SK-N-SH (cell line): ENCODE measurements around the gene PECR. TPM values are rescaled to one million over a fixed set of nuclear protein-coding genes. Genes with fewer than 3 reads are reported as not detected.

Experiments
- CTCF ChIA-PET: fragments of 300-600, 350-600 bp; formaldehyde crosslinking; extraction: SDS; loops from one replicate; lab custom pipeline; 2021; lab: Yijun Ruan, JAX
- POLR2A ChIA-PET: fragments of 350-600 bp; sonication (Branson Sonifier 250); formaldehyde crosslinking; extraction: SDS; loops from one replicate; lab custom pipeline; 2020; ENCODE audit warnings: antibody characterized with exemption, inconsistent platforms; lab: Yijun Ruan, JAX
- DNase-seq: peaks from one replicate; pipeline ENCODE4 v3.0.0; 2012
- H2AFZ ChIP-seq: fragments of 200-600 bp; sonication (generic); 2 replicates; pipeline ENCODE4 v1.8.1; 2016; ENCODE audit warnings: antibody characterized with exemption, mild to moderate bottlenecking, low read depth
- H3F3A ChIP-seq: fragments of 200-600 bp; sonication (generic); replicated peaks from 2 replicates; pipeline ENCODE3; 2016; ENCODE audit warnings: antibody characterized with exemption, mild to moderate bottlenecking; ENCODE audit not compliant: insufficient read depth
- H3K27ac ChIP-seq, 2 experiments: fragments of 200-500 bp in 1 of 2; fragments of 200-600 bp in 1 of 2; sonication (Bioruptor generic) in 1 of 2; sonication (generic), shearing (Covaris generic) in 1 of 2; 2 replicates each; pipeline versions ENCODE4 v1.5.1 to v1.6.1; 2014 to 2016; ENCODE audit warnings: low read depth in 2 of 2, inconsistent platforms in 1 of 2, low read length in 1 of 2, mild to moderate bottlenecking in 1 of 2, mixed read lengths in 1 of 2
- H3K27me3 ChIP-seq: fragments of 200-600 bp; sonication (generic), shearing (Covaris generic); 2 replicates; pipeline ENCODE4 v1.6.1; 2016; ENCODE audit warnings: mixed run types; ENCODE audit not compliant: insufficient read depth
- H3K36me3 ChIP-seq, 2 experiments: fragments of 200-500 bp in 1 of 2; fragments of 200-600 bp in 1 of 2; sonication (Bioruptor generic) in 1 of 2; sonication (generic) in 1 of 2; replicated peaks in 1 of 2; 2 replicates each; pipeline versions ENCODE3 to v1.5.1; 2014 to 2016; ENCODE audit warnings: low read length in 1 of 2, mild to moderate bottlenecking in 1 of 2; ENCODE audit not compliant: insufficient read depth in 2 of 2, control insufficient read depth in 1 of 2
- H3K4me1 ChIP-seq, 2 experiments: fragments of 200-500 bp in 1 of 2; fragments of 200-600 bp in 1 of 2; sonication (Bioruptor generic) in 1 of 2; sonication (generic), shearing (Covaris generic) in 1 of 2; 2 replicates each; pipeline versions ENCODE4 v1.5.1 to v1.6.1; 2014 to 2016; ENCODE audit warnings: low read depth in 1 of 2, low read length in 1 of 2, mixed run types in 1 of 2; ENCODE audit not compliant: insufficient read depth in 2 of 2, control insufficient read depth in 1 of 2
- H3K4me2 ChIP-seq: fragments of 200-600 bp; sonication (generic), shearing (Covaris generic); 2 replicates; pipeline ENCODE4 v1.6.1; 2017; ENCODE audit warnings: mixed run types
- H3K4me3 ChIP-seq, 2 experiments: fragments of 200-500 bp in 1 of 2; fragments of 200-600 bp in 1 of 2; sonication (Bioruptor generic) in 1 of 2; sonication (generic), shearing (Covaris generic) in 1 of 2; 2 replicates each; pipeline versions ENCODE4 v1.5.1 to v1.8.1; 2014 to 2016; ENCODE audit warnings: low read depth in 2 of 2, inconsistent platforms in 1 of 2, low read length in 1 of 2, mild to moderate bottlenecking in 1 of 2, mixed read lengths in 1 of 2, moderate library complexity in 1 of 2
- H3K79me2 ChIP-seq: fragments of 200-600 bp; sonication (generic); 2 replicates; pipeline ENCODE4 v1.8.1; 2017; ENCODE audit warnings: mild to moderate bottlenecking; ENCODE audit not compliant: insufficient read depth
- H3K9ac ChIP-seq: fragments of 200-600 bp; sonication (generic); 2 replicates; pipeline ENCODE4 v1.6.1; 2017; ENCODE audit warnings: mixed run types
- H3K9me2 ChIP-seq: fragments of 200-600 bp; sonication (generic); 2 replicates; pipeline ENCODE4 v1.6.1; 2017; ENCODE audit warnings: mixed run types
- H3K9me3 ChIP-seq: fragments of 200-600 bp; sonication (generic); 2 replicates; pipeline ENCODE4 v1.6.1; 2017; ENCODE audit warnings: mixed run types, mild to moderate bottlenecking, moderate library complexity
- H4K20me1 ChIP-seq: fragments of 200-600 bp; sonication (generic); 2 replicates; pipeline ENCODE4 v1.6.1; 2017; ENCODE audit warnings: mild to moderate bottlenecking, mixed run types; ENCODE audit not compliant: insufficient read depth
- ELF1 ChIP-seq: IDR thresholded peaks from 2 replicates; pipeline ENCODE4 v1.4.0; 2012
- FOSL2 ChIP-seq: IDR thresholded peaks from 2 replicates; pipeline ENCODE4 v1.4.0; 2012; ENCODE audit warnings: low read depth, mild to moderate bottlenecking, moderate library complexity, borderline replicate concordance
- FOXM1 ChIP-seq: IDR thresholded peaks from 2 replicates; pipeline ENCODE4 v1.4.0; 2012; ENCODE audit warnings: low read depth, mild to moderate bottlenecking
- GATA2 ChIP-seq: sonication (generic); formaldehyde crosslinking; IDR thresholded peaks from 2 replicates; pipeline ENCODE4 v1.5.0; 2020; ENCODE audit warnings: mild to moderate bottlenecking, missing genetic modification reagents
- RCOR1 ChIP-seq: fragments of 150-350 bp; IDR thresholded peaks from 2 replicates; pipeline ENCODE4 v1.6.1; 2017; ENCODE audit warnings: antibody characterized with exemption, low read length
- SIN3A ChIP-seq: IDR thresholded peaks from 2 replicates; pipeline ENCODE4 v1.6.1; 2012; ENCODE audit warnings: low read depth, mild to moderate bottlenecking, low read length, moderate library complexity, borderline replicate concordance
- TAF1 ChIP-seq: IDR thresholded peaks from 2 replicates; pipeline ENCODE4 v1.6.1; 2012; ENCODE audit warnings: low read depth, mild to moderate bottlenecking, low read length, moderate library complexity, borderline replicate concordance
- YY1 ChIP-seq: IDR thresholded peaks from 2 replicates; pipeline ENCODE4 v1.4.0; 2012; ENCODE audit warnings: low read depth, mild to moderate bottlenecking
- WGBS: methylation state at CpG from one replicate; pipeline ENCODE4 v1.1.6; 2017; ENCODE audit warnings: low lambda C conversion rate; 5-methylcytosine and 5-hydroxymethylcytosine counted together
- polyA plus RNA-seq, 3 experiments: library from polyadenylated mRNA; depleted of rRNA; stranded (reverse); fragments of >200 nt; gene quantifications; 2 replicates each; pipeline ENCODE4 v1.2.3, GENCODE V29; 2012
- TF ChIP-seq, protein P1 (sequence below): fragments of 150-350 bp; IDR thresholded peaks from 2 replicates; pipeline ENCODE4 v1.6.1; 2017; ENCODE audit warnings: antibody characterized with exemption, low read length, low read depth, borderline replicate concordance
- TF ChIP-seq, protein P2 (sequence below): fragments of 200-600 bp; sonication (generic); IDR thresholded peaks from 2 replicates; pipeline ENCODE4 v1.6.1; 2017; ENCODE audit warnings: antibody characterized with exemption, mild to moderate bottlenecking, moderate library complexity
- TF ChIP-seq, protein P3 (sequence below): fragments of 150-350 bp; IDR thresholded peaks from 2 replicates; pipeline ENCODE4 v1.6.1; 2016; ENCODE audit warnings: mild to moderate bottlenecking, low read depth, low read length
- TF ChIP-seq, protein P4 (sequence below): IDR thresholded peaks from 2 replicates; pipeline ENCODE4 v1.4.0; 2012; ENCODE audit warnings: low read depth, borderline replicate concordance
- TF ChIP-seq, protein P5 (sequence below): IDR thresholded peaks from 2 replicates; pipeline ENCODE4 v1.4.0; 2012; ENCODE audit warnings: low read depth

Gene PECR
- polyA plus RNA-seq, 1 of the 3 experiments (the other 2 are of a cell fraction) = 18.6 TPM

DNA sequence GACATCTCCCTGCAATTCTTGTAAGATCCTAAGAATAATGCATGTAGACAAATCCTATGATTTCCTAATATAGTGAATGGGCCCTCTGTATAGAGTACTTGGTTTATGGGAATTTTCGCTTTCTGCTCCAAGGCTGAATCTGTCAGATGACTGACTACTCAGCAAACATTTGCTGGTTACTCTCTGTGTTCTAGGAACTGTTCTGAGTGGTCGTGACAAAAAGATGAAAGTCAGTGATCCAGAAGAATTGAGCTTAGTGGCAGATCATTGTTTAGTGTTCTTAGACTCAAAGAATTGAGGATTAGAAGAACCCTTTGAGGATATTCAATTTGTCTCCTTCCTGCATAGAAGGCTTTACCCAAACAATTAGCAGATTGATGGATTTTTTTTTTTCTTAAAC is 37.5 kb upstream of the PECR start:
- no peaks in the 10 kb centered on the region for H3K9me2 ChIP-seq
- no peak for DNase-seq
- peaks cover 95% of the 10 kb centered on the region for H3K79me2 ChIP-seq
- H3K4me3 ChIP-seq = no peak overlapping the region
- H3K27me3 ChIP-seq = no peaks in the 10 kb centered on the region
- no peak overlapping the region for H3K4me2 ChIP-seq
- WGBS = 96% methylated on average over 2 of the region's 2 CpGs
- TF ChIP-seq YY1 = no peak
- TF ChIP-seq, protein P1, sequence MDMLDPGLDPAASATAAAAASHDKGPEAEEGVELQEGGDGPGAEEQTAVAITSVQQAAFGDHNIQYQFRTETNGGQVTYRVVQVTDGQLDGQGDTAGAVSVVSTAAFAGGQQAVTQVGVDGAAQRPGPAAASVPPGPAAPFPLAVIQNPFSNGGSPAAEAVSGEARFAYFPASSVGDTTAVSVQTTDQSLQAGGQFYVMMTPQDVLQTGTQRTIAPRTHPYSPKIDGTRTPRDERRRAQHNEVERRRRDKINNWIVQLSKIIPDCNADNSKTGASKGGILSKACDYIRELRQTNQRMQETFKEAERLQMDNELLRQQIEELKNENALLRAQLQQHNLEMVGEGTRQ = no peak
- no peak for TF ChIP-seq RCOR1
- no peak for TF ChIP-seq TAF1
- TF ChIP-seq, protein P2, sequence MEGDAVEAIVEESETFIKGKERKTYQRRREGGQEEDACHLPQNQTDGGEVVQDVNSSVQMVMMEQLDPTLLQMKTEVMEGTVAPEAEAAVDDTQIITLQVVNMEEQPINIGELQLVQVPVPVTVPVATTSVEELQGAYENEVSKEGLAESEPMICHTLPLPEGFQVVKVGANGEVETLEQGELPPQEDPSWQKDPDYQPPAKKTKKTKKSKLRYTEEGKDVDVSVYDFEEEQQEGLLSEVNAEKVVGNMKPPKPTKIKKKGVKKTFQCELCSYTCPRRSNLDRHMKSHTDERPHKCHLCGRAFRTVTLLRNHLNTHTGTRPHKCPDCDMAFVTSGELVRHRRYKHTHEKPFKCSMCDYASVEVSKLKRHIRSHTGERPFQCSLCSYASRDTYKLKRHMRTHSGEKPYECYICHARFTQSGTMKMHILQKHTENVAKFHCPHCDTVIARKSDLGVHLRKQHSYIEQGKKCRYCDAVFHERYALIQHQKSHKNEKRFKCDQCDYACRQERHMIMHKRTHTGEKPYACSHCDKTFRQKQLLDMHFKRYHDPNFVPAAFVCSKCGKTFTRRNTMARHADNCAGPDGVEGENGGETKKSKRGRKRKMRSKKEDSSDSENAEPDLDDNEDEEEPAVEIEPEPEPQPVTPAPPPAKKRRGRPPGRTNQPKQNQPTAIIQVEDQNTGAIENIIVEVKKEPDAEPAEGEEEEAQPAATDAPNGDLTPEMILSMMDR = no peak
- TF ChIP-seq SIN3A = no peak
- TF ChIP-seq FOXM1 = no peak
- TF ChIP-seq, protein P3, sequence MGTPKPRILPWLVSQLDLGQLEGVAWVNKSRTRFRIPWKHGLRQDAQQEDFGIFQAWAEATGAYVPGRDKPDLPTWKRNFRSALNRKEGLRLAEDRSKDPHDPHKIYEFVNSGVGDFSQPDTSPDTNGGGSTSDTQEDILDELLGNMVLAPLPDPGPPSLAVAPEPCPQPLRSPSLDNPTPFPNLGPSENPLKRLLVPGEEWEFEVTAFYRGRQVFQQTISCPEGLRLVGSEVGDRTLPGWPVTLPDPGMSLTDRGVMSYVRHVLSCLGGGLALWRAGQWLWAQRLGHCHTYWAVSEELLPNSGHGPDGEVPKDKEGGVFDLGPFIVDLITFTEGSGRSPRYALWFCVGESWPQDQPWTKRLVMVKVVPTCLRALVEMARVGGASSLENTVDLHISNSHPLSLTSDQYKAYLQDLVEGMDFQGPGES = no peak
- TF ChIP-seq, protein P4, sequence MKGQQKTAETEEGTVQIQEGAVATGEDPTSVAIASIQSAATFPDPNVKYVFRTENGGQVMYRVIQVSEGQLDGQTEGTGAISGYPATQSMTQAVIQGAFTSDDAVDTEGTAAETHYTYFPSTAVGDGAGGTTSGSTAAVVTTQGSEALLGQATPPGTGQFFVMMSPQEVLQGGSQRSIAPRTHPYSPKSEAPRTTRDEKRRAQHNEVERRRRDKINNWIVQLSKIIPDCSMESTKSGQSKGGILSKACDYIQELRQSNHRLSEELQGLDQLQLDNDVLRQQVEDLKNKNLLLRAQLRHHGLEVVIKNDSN = no peak
- TF ChIP-seq, protein P5, sequence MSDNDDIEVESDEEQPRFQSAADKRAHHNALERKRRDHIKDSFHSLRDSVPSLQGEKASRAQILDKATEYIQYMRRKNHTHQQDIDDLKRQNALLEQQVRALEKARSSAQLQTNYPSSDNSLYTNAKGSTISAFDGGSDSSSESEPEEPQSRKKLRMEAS = no peak
- no peak for TF ChIP-seq ELF1
- peaks cover 29 to 33% of the 10 kb centered on the region in 2 experiments for H3K4me1 ChIP-seq
- ChIA-PET CTCF (interaction anchor here (1.3 kb wide), 1 partner anchor 9 kb away, joined by 5 read pairs; no protein-coding TSS in a partner anchor), POLR2A (no interaction called here)
- H3K36me3 ChIP-seq = peaks cover 89 to 90% of the 10 kb centered on the region in 2 experiments
- no peak overlapping the region for H2AFZ ChIP-seq
- peaks cover 4% of the 10 kb centered on the region for H3F3A ChIP-seq
- no peaks in the 10 kb centered on the region for H4K20me1 ChIP-seq
- H3K9me3 ChIP-seq = no peaks in the 10 kb centered on the region
- no peak overlapping the region for H3K9ac ChIP-seq
- H3K27ac ChIP-seq = no peak overlapping the region; a peak in 1 of 4 replicates

DNA sequence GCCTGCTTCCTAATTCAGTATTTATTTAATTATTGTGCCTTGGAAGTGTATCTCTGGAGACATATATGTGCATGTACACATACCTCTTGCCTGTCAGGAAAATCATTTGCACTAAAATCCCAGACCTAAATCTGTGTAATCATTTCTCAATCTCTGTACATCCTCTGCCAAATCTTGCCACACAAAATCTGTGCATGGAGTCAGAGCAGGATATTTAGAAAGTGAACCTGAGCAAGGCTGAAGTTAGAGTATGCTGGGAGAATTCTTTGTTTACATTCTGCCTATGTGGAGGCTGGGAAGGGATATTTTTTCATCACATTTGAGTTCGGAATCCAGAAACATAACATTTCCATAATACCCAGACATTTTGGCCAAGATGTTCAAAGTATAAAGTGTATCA is 36.9 kb upstream of the PECR start:
- H3K9ac ChIP-seq = no peak overlapping the region
- peaks cover 90 to 91% of the 10 kb centered on the region in 2 experiments for H3K36me3 ChIP-seq
- H4K20me1 ChIP-seq = no peaks in the 10 kb centered on the region
- no peak overlapping the region for H3K4me3 ChIP-seq
- no peaks in the 10 kb centered on the region for H3K9me3 ChIP-seq
- POLR2A ChIA-PET = no interaction called here
- H3K27ac ChIP-seq = peak overlapping the region in 1 of 2 experiments; percentile 2; a peak in 1 of 4 replicates
- CTCF ChIA-PET = interaction anchor here (1.3 kb wide), 1 partner anchor 8 kb away, joined by 5 read pairs; no protein-coding TSS in a partner anchor
- no peak for TF ChIP-seq GATA2 (CRISPR knock-in tag)
- no peak for TF ChIP-seq FOSL2
- no peak overlapping the region for H3K4me2 ChIP-seq
- no peak for DNase-seq
- H3K79me2 ChIP-seq = peaks cover 95% of the 10 kb centered on the region
- no peak overlapping the region for H2AFZ ChIP-seq
- H3K27me3 ChIP-seq = no peaks in the 10 kb centered on the region
- H3F3A ChIP-seq = peaks cover 11% of the 10 kb centered on the region
- H3K4me1 ChIP-seq = peaks cover 29 to 34% of the 10 kb centered on the region in 2 experiments
- no peaks in the 10 kb centered on the region for H3K9me2 ChIP-seq
- 94% methylated on average over 1 of the region's 1 CpG for WGBS
